Vagina (tissue), 2 donors: Measurements from ENCODE around the gene TTC28.

Experiments used
- CTCF ChIP-seq, 3 experiments: fragments of 450-650 bp in 2 of 3; fragments of 200-600 bp in 1 of 3; sonication (generic) in 1 of 3; IDR thresholded peaks; one replicate each; pipeline ENCODE4 v1.5.1; 2017 to 2019; ENCODE audit warnings: antibody characterized with exemption in 3 of 3, mild to moderate bottlenecking in 2 of 3, moderate library complexity in 2 of 3
- POLR2AphosphoS5 ChIP-seq, 2 donors: sonication (generic); formaldehyde crosslinking; IDR thresholded peaks; one replicate each; pipeline ENCODE4 v1.9.0; 2017; ENCODE audit warnings: antibody characterized with exemption in 2 of 2, mild to moderate bottlenecking in 2 of 2, low read depth in 1 of 2; ENCODE audit not compliant: insufficient read depth in 1 of 2

- TF ChIP-seq POLR2AphosphoS5 (IDR thresholded peaks at IDR 0.05; ENCODE audit: insufficient read depth in 1 of 2, low read depth in 1 of 2) (peak in 1 of 2 donors; percentile 53), CTCF (IDR thresholded peaks at IDR 0.05) (peak in 1 of 3 experiments; percentile 25)
Observed at GRCh38 chr22:27990879-27991278, 688.8 kb downstream of the TTC28 start.
